Cardiac septum (tissue), 1 donor: ENCODE results near the gene CUX1. TPM values are rescaled to one million over a fixed set of nuclear protein-coding genes. Genes with fewer than 3 reads are reported as not detected.
"Not testable (repeated sequence)": the region's sequence is repeated elsewhere in the genome, so short reads cannot be mapped to it uniquely, and the experiment has no call there.

ENCODE experiments used
- DNase-seq: peaks from one replicate; pipeline ENCODE4 v3.0.0-alpha.2; 2020; ENCODE audit warnings: low spot score
- intact Hi-C: fragments of 100-400 bp; cut with DNase I; formaldehyde crosslinking; loops from one replicate; pipeline ENCODE4 v1.14.0; 2022
- total RNA-seq: library from RNA; stranded (reverse); fragmentation: NEBNext Ultra II Directional; extraction: Animal tissue kit (Norgen Biotek cat#: 25700); gene quantifications from one replicate; pipeline ENCODE4 v1.2.1, GENCODE V29; 2021
- donor health status: DM: no; HTN: no; CAD: no.

CUX1 gene
- total RNA-seq, 1 donor from 2014 or later, result 171 TPM

GRCh38 chr7:102117743-102118142 lies 300.3 kb downstream of the CUX1 start:
- peak; percentile 0 for DNase-seq
- intact Hi-C loops, result no loop called here

GRCh38 chr7:102119213-102119651 lies 301.8 kb downstream of the CUX1 start:
- peak; percentile 29 for DNase-seq
- intact Hi-C loops, result no loop called here

GRCh38 chr7:102119925-102120324 lies 302.5 kb downstream of the CUX1 start:
- intact Hi-C loops, result loop anchor here (10.0 kb wide), 1 partner anchor 435 kb away; no protein-coding TSS in a partner anchor
- peak; percentile 36 for DNase-seq

- intact Hi-C loops, result loop anchor here (10.0 kb wide), 1 partner anchor 436 kb away; no protein-coding TSS in a partner anchor
- no peak for DNase-seq
Observed at GRCh38 chr7:102120666-102121195, 303.3 kb downstream of the CUX1 start.

GRCh38 chr7:102122026-102122425 lies 304.6 kb downstream of the CUX1 start:
- intact Hi-C loops, result loop anchor here (10.0 kb wide), 1 partner anchor 437 kb away; no protein-coding TSS in a partner anchor
- DNase-seq, result no peak

- DNase-seq, result no peak
- intact Hi-C loops, result loop anchor here (10.0 kb wide), 1 partner anchor 440 kb away; no protein-coding TSS in a partner anchor
Observed at GRCh38 chr7:102125127-102125596, 307.7 kb downstream of the CUX1 start.

GRCh38 chr7:102128303-102128702 lies 310.9 kb downstream of the CUX1 start:
- intact Hi-C loops, result loop anchor here (10.0 kb wide), 1 partner anchor 444 kb away; no protein-coding TSS in a partner anchor
- DNase-seq, result no peak

- intact Hi-C loops, result loop anchor here (10.0 kb wide), 1 partner anchor 445 kb away; no protein-coding TSS in a partner anchor
- peak; percentile 5 for DNase-seq
Observed at GRCh38 chr7:102129636-102130370, 312.4 kb downstream of the CUX1 start.

GRCh38 chr7:102132209-102132752 lies 314.9 kb downstream of the CUX1 start:
- intact Hi-C loops, result no loop called here

GRCh38 chr7:102138676-102139075 lies 321.2 kb downstream of the CUX1 start:
- no peak for DNase-seq
- intact Hi-C loops, result no loop called here

More at GRCh38 chr7:102132209-102132752, 314.9 kb downstream of the CUX1 start:
- peak; percentile 5 for DNase-seq

DNA sequence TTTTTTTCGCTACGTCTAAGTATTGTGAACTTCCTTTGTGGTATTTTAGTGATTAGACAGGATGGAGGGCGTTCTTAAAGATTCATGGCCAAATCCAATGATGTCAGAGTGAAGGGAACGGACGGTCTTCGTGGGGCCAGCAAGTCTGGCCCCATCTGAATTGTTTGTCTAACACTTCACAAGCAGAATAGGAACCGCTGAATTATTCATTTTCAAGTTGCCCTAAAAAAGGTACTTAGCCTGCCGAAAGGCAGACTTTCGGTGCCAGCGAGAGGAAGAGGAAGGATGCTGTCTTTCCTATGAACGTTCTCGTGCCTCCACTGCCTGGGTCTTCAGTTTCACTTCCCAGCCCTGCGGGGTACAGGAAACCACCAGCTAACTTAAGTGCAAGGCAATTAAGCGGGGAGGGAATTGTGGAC lies 323.5 kb downstream of the CUX1 start:
- intact Hi-C loops, result loop anchor here (10.0 kb wide), 1 partner anchor 326 kb away; the partner anchor contains the start of gene CUX1
- DNase-seq, result no peak

DNA sequence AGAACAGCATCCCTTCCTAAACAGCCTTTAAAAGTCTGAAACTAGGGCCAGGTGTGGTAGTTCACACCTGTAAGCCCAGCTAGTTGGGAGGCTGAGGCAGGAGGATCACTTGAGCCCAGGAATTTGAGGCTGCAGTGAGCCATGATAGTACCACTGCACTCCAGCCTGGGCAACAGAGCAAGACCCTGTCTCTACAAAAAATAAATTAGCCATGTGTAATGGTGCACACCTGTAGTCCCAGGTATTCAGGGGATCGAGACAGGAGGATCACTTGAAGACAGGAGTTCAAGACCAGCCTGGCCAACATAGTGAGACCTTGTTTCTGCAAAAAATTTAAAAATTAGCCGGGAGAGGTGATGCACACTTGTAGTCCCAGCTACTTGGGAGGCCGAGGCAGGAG lies 325.0 kb downstream of the CUX1 start:
- intact Hi-C loops, result loop anchor here (10.0 kb wide), 1 partner anchor 328 kb away; the partner anchor contains the start of gene CUX1

GRCh38 chr7:102146122-102146521 lies 328.7 kb downstream of the CUX1 start:
- intact Hi-C loops, result loop anchor here (10.0 kb wide), 1 partner anchor 331 kb away; the partner anchor contains the start of gene CUX1
- DNase-seq, result no peak

More for the DNA sequence above, 325.0 kb downstream of the CUX1 start:
- DNase-seq, result not testable (repeated sequence)

- no peak for DNase-seq
- intact Hi-C loops, result loop anchor here (10.0 kb wide), 1 partner anchor 332 kb away; the partner anchor contains the start of gene CUX1
Observed at GRCh38 chr7:102147008-102147407, 329.6 kb downstream of the CUX1 start.

DNA sequence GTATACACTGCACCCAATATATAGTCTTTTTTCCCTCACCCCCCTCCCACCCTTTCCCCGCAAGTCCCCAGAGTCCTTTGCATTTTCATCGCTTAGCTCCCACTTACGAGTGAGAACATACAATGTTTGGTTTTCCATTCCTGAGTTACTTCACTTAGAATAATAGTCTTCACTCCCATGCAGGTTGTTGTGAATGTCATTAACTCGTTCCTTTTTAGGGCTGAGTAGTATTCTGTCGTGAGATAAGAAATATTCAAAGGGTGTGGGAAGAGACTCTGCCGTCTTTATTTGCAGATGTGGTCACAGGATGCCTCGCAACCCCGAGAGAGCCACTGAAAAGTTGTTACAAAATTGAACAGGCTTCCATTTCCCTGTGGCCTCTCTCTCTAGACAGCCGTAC lies 331.4 kb downstream of the CUX1 start:
- intact Hi-C loops, result loop anchor here (10.0 kb wide), 1 partner anchor 334 kb away; the partner anchor contains the start of gene CUX1

GRCh38 chr7:102149416-102149815 lies 332.0 kb downstream of the CUX1 start:
- no peak for DNase-seq
- intact Hi-C loops, result loop anchor here (10.0 kb wide), 1 partner anchor 335 kb away; the partner anchor contains the start of gene CUX1

More for the DNA sequence above, 331.4 kb downstream of the CUX1 start:
- no peak for DNase-seq

GRCh38 chr7:102150266-102150665 lies 332.8 kb downstream of the CUX1 start:
- DNase-seq, result no peak
- intact Hi-C loops, result no loop called here

- DNase-seq, result no peak
- intact Hi-C loops, result no loop called here
Observed at GRCh38 chr7:102152672-102153598, 335.5 kb downstream of the CUX1 start.

- DNase-seq, result no peak
- intact Hi-C loops, result no loop called here
Observed at GRCh38 chr7:102153599-102153946, 336.1 kb downstream of the CUX1 start.
